HG03558 (cell line): ENCODE data around the gene PTPN11.
"Not testable (repeated sequence)": the region's sequence is repeated elsewhere in the genome, so short reads cannot be mapped to it uniquely, and the experiment has no call there.

Experiments
- ATAC-seq: cut with Tn5 transposase; IDR thresholded peaks from one replicate; pipeline ENCODE4 v1.9.1; 2021; ENCODE audit warnings: moderate number of reproducible peaks; ENCODE audit not compliant: unreplicated experiment; ENCODE audit errors: extremely low read depth

The PTPN11 gene

DNA sequence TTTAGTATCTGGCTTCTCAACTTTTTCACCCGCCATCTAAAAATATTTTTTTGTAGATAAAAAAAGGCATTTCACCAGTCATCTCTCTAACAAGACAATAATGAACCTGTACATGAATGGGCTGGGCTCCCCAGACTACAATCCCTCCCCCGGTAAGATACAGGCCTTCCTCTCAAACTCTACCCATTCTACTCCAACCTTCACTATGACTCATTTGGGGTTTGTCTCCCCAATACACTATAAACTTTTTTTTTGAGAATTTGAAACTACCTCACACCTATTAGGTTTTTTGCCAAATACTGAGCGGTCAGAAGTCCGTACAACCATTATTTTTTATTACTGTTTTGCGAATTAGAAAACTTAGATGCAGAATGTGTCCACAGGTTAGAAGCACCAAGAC lies 10.1 kb upstream of the PTPN11 start:
- no peak for ATAC-seq

GRCh38 chr12:112409064-112409905 lies 9.5 kb upstream of the PTPN11 start, which contains the start of gene RPL6:
Gene RPL6, minus strand, starts transcription at chr12:112409605. Its CDS starts 949 bp downstream, at chr12:112408656.
- peak; percentile 68 for ATAC-seq

DNA sequence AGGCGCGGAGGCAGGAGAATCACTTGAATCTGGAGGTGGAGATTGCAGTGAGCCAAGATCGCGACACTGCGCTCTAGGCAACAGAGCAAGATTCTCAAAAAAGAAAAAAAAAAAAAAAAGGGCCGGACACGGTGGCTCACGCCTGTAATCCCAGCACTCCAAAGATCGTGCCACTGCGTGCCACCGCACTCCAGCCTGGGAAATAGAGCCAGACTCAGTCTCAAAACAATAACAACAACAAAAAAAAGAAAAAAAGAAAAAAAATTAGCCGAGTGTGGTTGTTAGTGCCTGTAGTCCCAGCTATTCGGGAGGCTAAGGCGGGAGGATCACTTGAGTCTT lies 8.9 kb upstream of the PTPN11 start:
- ATAC-seq, result no peak

- ATAC-seq, result no peak
Observed at GRCh38 chr12:112413855-112414625, 4.7 kb upstream of the PTPN11 start.

GRCh38 chr12:112415457-112415856 lies 3.3 kb upstream of the PTPN11 start:
- not testable (repeated sequence) for ATAC-seq

GRCh38 chr12:112418273-112418607 lies 507 bp upstream of the PTPN11 start:
- ATAC-seq, result no peak

DNA sequence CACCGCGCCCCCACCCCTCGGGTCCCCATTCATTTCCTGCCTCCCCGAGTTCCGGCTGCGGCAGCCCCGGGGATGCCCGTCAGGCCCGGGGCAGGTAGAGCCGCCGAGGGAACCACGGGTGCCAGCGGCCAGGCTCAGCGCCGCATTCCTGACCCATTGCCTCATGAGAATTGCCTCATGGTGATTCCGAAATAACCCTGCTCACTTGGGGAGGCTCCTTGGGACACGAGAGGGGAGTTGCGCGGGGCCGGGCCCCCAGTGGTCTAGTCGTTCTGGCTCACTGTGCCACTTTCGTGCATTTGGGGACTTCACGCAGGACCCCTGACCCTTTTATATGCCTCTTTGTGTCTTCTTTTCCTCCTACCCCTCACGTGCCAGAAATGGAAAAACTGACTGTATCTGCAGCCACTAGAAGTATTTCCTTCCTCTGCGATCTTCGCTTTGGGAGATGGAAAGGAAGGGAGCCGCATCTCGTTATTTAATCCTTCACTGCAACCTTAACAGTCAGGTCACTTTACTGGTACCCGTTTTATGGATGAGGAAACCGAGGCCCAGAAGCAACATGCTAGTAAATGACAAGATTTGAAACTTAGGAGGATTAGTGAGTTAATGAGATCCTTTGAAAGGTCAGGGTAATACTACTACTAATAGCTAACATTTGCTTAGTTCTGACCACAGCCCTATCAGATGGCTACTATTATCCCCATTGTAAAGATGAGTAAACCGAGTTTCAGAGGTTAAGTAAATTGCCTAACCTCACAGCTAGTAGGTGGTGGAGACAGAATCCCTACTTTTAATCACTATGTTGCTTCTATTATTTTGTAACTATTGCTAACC lies 768 bp downstream of the PTPN11 start:
- ATAC-seq, result peak; percentile 34

GRCh38 chr12:112420740-112421139 lies 2.0 kb downstream of the PTPN11 start:
- no peak for ATAC-seq

DNA sequence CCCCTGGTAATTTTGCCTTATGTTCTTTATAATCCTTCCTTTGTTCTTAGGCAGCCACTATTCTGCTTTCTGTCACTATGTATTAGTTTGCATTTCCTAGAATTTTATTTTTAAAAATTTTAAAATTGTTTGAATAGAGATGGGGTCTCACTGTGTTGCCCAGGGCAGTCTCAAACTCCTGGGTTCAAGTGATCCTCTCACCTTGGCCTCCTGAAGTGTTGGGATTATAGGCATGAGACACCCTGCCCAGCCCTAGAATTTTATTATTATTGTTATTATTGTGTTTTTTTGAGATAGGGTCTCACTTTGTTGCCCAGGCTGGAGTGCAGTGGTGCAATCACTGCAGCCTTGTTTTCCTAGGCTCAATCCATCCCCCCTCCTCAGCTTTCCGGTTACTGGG lies 2.6 kb downstream of the PTPN11 start:
- no peak for ATAC-seq

- no peak for ATAC-seq
Observed at GRCh38 chr12:112422531-112422930, 3.8 kb downstream of the PTPN11 start.

DNA sequence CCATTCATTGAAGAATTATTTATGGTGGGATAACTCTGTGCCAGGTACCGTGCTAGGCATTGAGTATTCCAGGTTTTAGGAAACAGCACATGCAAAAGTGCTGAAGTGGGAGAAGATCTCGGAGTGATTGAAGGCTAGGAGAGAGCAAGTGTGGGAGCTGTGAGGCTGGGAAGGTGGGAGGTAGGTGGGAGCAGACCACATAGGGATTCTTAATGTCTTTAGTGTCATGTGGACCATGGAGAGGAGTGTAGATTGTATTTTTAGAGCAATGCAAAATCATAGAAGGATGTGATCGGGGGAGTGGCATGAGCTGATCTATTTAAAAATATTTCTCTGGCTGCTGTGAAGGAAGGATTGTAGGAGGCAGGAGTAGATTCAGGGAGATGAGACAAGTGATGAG lies 5.4 kb downstream of the PTPN11 start:
- ATAC-seq, result no peak

DNA sequence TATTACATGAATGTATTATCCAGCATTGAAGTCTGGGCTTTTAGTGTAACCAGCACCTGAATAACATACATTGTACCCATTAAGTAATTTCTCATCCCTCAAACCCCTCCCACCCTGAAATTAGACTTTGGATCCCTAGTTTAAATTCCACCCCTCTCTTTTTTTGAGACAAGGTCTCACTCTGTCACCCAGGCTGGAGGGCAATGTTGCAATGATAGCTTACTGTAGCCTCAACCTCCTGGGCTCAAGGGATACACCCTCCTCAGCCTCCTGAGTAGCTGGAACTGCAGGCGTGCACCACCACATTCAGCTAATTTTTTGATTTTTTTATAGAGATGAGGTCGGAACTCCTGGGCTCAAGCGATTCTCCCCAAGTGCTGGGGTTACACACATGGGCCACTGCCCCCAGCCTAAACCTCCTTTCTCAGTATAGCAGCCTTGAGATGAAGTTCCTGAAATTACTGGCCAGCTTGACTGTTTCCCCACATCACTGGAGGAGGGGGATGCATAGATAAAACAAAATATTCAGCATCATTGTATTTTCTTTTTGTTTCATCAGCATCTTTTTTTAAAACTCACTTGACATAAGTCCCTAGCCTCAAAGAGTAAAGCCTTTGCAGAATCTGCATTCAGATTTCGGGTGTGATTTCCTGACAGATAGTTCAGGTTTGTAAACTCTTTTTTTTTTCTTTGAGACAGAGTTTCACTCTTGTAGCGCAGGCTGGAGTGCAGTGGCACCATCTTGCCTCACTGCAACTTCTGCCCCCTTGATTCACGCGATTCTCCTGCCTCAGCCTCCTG lies 7.0 kb downstream of the PTPN11 start:
- no peak for ATAC-seq

DNA sequence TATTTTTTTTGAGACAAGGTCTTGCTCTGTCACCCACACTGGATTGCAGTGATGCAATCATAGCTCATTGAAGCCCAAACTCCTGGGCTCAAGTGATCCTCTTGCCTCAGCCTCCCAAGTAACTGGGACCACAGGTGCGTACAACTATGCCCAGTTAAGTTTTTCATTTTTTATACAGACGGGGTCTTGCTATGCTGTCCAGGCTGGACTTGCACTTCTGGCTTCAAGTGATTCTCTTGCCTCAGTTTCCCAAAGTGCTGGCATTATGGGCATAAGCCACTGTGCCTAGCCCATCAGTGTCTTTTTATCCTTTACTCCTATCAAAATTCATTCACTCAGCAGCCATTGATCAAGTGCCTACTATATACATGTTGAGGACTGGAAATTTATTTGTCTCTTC lies 9.0 kb downstream of the PTPN11 start:
- ATAC-seq, result no peak

- ATAC-seq, result no peak
Observed at GRCh38 chr12:112430929-112431328, 12.2 kb downstream of the PTPN11 start.

DNA sequence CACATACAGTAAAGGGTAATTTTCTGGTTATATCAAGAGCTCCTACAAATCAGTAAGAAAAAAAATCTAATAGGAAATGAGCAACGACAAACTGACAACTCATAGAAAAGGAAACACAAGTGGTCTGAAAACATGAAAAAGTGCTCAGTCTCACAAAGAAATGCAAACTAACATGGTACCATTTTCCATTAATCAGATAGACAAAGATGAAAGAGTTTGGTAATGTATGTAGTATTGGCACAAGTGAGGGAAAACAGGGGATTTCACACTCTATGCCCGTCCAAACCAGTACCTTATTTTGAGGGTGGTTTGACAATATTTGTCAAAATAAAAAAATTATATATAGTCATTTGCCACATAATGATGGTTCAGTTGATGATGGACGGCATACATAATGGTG lies 13.2 kb downstream of the PTPN11 start:
- no peak for ATAC-seq

- ATAC-seq, result no peak
Observed at GRCh38 chr12:112433551-112433950, 14.8 kb downstream of the PTPN11 start.

GRCh38 chr12:112438645-112439044 lies 19.9 kb downstream of the PTPN11 start:
- not testable (repeated sequence) for ATAC-seq

DNA sequence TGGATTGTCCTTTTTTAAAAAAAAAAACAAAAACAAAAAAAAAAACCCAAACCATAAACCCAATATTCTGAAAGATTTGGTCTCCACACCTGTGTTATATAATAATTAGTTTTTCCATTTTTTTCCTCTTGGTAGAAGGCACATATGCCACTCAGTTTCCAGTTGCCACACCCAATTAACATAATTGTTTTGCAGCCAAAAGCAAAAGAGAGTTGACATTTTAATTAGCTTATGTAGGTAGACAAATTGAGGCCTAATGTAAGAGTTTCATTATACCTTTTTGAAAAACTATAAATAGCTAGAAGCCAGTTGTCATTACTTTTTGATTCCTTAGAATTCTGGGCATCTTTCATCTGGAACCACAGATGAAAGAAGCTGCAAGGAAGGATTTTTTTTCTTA lies 21.0 kb downstream of the PTPN11 start:
- no peak for ATAC-seq

DNA sequence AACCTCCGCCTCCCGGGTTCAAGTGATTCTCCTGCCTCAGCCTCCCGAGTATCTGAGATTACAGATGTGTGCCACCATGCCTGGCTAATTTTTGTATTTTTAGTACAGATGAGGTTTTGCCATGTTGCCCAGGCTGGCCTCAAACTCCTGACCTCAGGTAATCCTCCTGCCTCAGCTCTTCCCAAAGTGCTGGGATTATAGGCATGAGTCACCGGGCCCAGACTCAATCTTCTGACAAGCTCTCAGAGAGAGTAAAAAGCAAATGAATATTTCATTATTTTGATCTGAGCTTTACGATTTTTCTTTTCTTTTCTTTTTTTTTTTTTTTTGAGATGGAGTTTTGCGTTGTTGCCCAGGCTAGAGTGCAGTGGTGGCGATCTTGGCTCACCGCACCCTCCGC lies 21.9 kb downstream of the PTPN11 start:
- ATAC-seq, result not testable (repeated sequence)

- no peak for ATAC-seq
Observed at GRCh38 chr12:112443916-112444315, 25.2 kb downstream of the PTPN11 start.
